H1 (cell line): Measurements from ENCODE around the gene SIRT7. TPM values are rescaled to one million over a fixed set of nuclear protein-coding genes. Genes with fewer than 3 reads are reported as not detected.

Source experiments
- CTCF ChIA-PET: fragments of 300-600 bp; sonication (Branson Sonifier 250); formaldehyde crosslinking; loops from one replicate; lab custom pipeline; 2021; ENCODE audit not compliant: partially characterized antibody; lab: Charles Lee
- POLR2A ChIA-PET: fragments of 300-600 bp; sonication (Branson Sonifier 250); formaldehyde crosslinking; loops from one replicate; lab custom pipeline; 2021; ENCODE audit warnings: inconsistent platforms; ENCODE audit not compliant: partially characterized antibody; lab: Charles Lee
- DNase-seq, 2 experiments: peaks; one replicate each; pipeline versions ENCODE4 v3.0.0 to v3.0.0-alpha.2; 2010 to 2022; ENCODE audit warnings: low spot score in 2 of 2, low read depth in 1 of 2, mixed read lengths in 1 of 2
- FAIRE-seq: peaks from 2 replicates; lab custom pipeline; 2011; peaks lifted over from hg19 to GRCh38; lab: Jason Lieb, UNC
- H2AFZ ChIP-seq: 2 replicates; pipeline ENCODE4 v1.8.1; 2012; ENCODE audit warnings: low read length, inconsistent platforms
- H2AK5ac ChIP-seq: 2 replicates; pipeline ENCODE4 v1.6.1; 2013; ENCODE audit warnings: low read depth, low read length
- H2BK120ac ChIP-seq: replicated peaks from 2 replicates; pipeline ENCODE3; 2013; ENCODE audit warnings: low read depth, low read length, inconsistent platforms
- H2BK12ac ChIP-seq: 2 replicates; pipeline ENCODE4 v1.6.1; 2013; ENCODE audit warnings: low read depth, low read length
- H2BK15ac ChIP-seq: 2 replicates; pipeline ENCODE4 v1.6.1; 2013; ENCODE audit warnings: low read length
- H2BK20ac ChIP-seq: 2 replicates; pipeline ENCODE4 v1.6.1; 2013; ENCODE audit warnings: low read length
- H2BK5ac ChIP-seq: 2 replicates; pipeline ENCODE4 v1.6.1; 2013; ENCODE audit warnings: low read depth, low read length
- H3K14ac ChIP-seq: 2 replicates; pipeline ENCODE4 v1.6.1; 2013; ENCODE audit warnings: inconsistent platforms; ENCODE audit not compliant: insufficient read length
- H3K18ac ChIP-seq: 2 replicates; pipeline ENCODE4 v1.6.1; 2013; ENCODE audit warnings: low read length; ENCODE audit errors: extremely low read depth
- H3K23ac ChIP-seq: 2 replicates; pipeline ENCODE4 v1.6.1; 2013; ENCODE audit warnings: inconsistent platforms; ENCODE audit not compliant: insufficient read length
- H3K23me2 ChIP-seq: 2 replicates; pipeline ENCODE4 v1.6.1; 2013; ENCODE audit warnings: low read depth, low read length
- H3K27ac ChIP-seq: 2 replicates; pipeline ENCODE4 v1.6.1; 2011; ENCODE audit warnings: low read depth, low read length, inconsistent platforms
- H3K27me3 ChIP-seq, 4 experiments: replicated peaks in 1 of 4; 1 replicate in 1 of 4; 2 replicates in 3 of 4; pipeline versions ENCODE4 v1.6.1 to v1.8.1; 2011 to 2013; ENCODE audit warnings: low read length in 3 of 4, mild to moderate bottlenecking in 3 of 4, inconsistent platforms in 2 of 4, mixed read lengths in 2 of 4, moderate library complexity in 1 of 4; ENCODE audit not compliant: control insufficient read depth in 3 of 4, insufficient read depth in 3 of 4; ENCODE audit errors: extremely low read depth in 1 of 4
- H3K36me3 ChIP-seq, 4 experiments: 2 replicates each; pipeline versions ENCODE4 v1.6.1 to v1.8.1; 2011 to 2013; ENCODE audit warnings: mild to moderate bottlenecking in 4 of 4, low read length in 3 of 4, moderate library complexity in 2 of 4, control low read depth in 1 of 4, inconsistent platforms in 1 of 4; ENCODE audit not compliant: insufficient read depth in 4 of 4, control insufficient read depth in 2 of 4
- H3K4ac ChIP-seq: replicated peaks from 2 replicates; pipeline ENCODE3; 2013; ENCODE audit warnings: low read length, low read depth, mixed read lengths, inconsistent platforms; ENCODE audit not compliant: insufficient read length
- H3K4me1 ChIP-seq, 4 experiments: replicated peaks in 1 of 4; 1 replicate in 1 of 4; 2 replicates in 3 of 4; pipeline versions ENCODE4 v1.6.1 to v1.8.1; 2011 to 2013; ENCODE audit warnings: low read length in 3 of 4, inconsistent platforms in 2 of 4, mixed read lengths in 1 of 4; ENCODE audit not compliant: insufficient read depth in 4 of 4, control insufficient read depth in 3 of 4
- H3K4me2 ChIP-seq, 2 experiments: 2 replicates each; pipeline versions ENCODE4 v1.6.1 to v1.8.1; 2011 to 2013; ENCODE audit warnings: low read depth in 2 of 2, low read length in 2 of 2, control low read depth in 1 of 2, inconsistent platforms in 1 of 2, mild to moderate bottlenecking in 1 of 2; ENCODE audit not compliant: insufficient read depth in 1 of 2
- H3K4me3 ChIP-seq, 4 experiments: fragments of 200-600, 300-600 bp in 1 of 4; sonication (generic), shearing (Covaris generic), sonication (Bioruptor Twin) in 1 of 4; 2 replicates each; pipeline versions ENCODE4 v1.5.1 to v1.8.1; 2011 to 2016; ENCODE audit warnings: low read length in 4 of 4, low read depth in 3 of 4, control low read depth in 2 of 4, inconsistent platforms in 2 of 4, mild to moderate bottlenecking in 2 of 4, mixed read lengths in 1 of 4, moderate library complexity in 1 of 4; ENCODE audit not compliant: insufficient read depth in 2 of 4; ENCODE audit errors: extremely low read depth in 1 of 4
- H3K56ac ChIP-seq: replicated peaks from 2 replicates; pipeline ENCODE3; 2013; ENCODE audit warnings: low read depth, mild to moderate bottlenecking, mixed read lengths, low read length, inconsistent platforms; ENCODE audit not compliant: insufficient read length
- H3K79me1 ChIP-seq: 2 replicates; pipeline ENCODE4 v1.6.1; 2013; ENCODE audit warnings: low read depth, low read length, control low read depth
- H3K79me2 ChIP-seq, 2 experiments: 2 replicates each; pipeline versions ENCODE4 v1.6.1 to v1.8.1; 2012 to 2013; ENCODE audit warnings: low read length in 2 of 2, mild to moderate bottlenecking in 2 of 2, inconsistent platforms in 1 of 2; ENCODE audit not compliant: insufficient read depth in 2 of 2, control insufficient read depth in 1 of 2
- H3K9ac ChIP-seq, 4 experiments: replicated peaks in 1 of 4; 1 replicate in 1 of 4; 2 replicates in 3 of 4; pipeline versions ENCODE4 v1.6.1 to v1.8.1; 2011 to 2013; ENCODE audit warnings: low read depth in 3 of 4, low read length in 3 of 4, control low read depth in 2 of 4, mild to moderate bottlenecking in 2 of 4, moderate library complexity in 2 of 4, inconsistent platforms in 1 of 4; ENCODE audit errors: extremely low read depth in 1 of 4
- H3K9me3 ChIP-seq, 2 experiments: 2 replicates each; pipeline versions ENCODE4 v1.6.1 to v1.8.1; 2012 to 2013; ENCODE audit warnings: mild to moderate bottlenecking in 2 of 2, moderate library complexity in 2 of 2, control low read depth in 1 of 2, inconsistent platforms in 1 of 2, low read depth in 1 of 2, low read length in 1 of 2, mixed read lengths in 1 of 2; ENCODE audit not compliant: insufficient read depth in 2 of 2
- H4K20me1 ChIP-seq, 2 experiments: replicated peaks in 1 of 2; 2 replicates each; pipeline versions ENCODE3 to v1.8.1; 2011 to 2013; ENCODE audit warnings: inconsistent platforms in 2 of 2, low read length in 2 of 2, mild to moderate bottlenecking in 1 of 2; ENCODE audit not compliant: insufficient read depth in 2 of 2, control insufficient read depth in 1 of 2
- H4K5ac ChIP-seq: 2 replicates; pipeline ENCODE4 v1.6.1; 2013; ENCODE audit warnings: low read length, low read depth, mixed read lengths, inconsistent platforms; ENCODE audit not compliant: insufficient read length
- H4K8ac ChIP-seq: 2 replicates; pipeline ENCODE4 v1.8.0; 2013; ENCODE audit warnings: mild to moderate bottlenecking, moderate library complexity, low read length, inconsistent platforms; ENCODE audit not compliant: insufficient read depth; ENCODE audit errors: extremely low read depth
- H4K91ac ChIP-seq: replicated peaks from 2 replicates; pipeline ENCODE3; 2013; ENCODE audit warnings: low read length, mixed read lengths, inconsistent platforms; ENCODE audit not compliant: insufficient read length
- ASH2L ChIP-seq: fragments of 200-600, 300-600 bp; sonication (generic); IDR thresholded peaks from one replicate; pipeline ENCODE4 v1.7.1; 2017; ENCODE audit warnings: low read length
- EZH2 ChIP-seq: fragments of 200-600 bp; sonication (generic); IDR thresholded peaks from 2 replicates; pipeline ENCODE4 v1.7.1; 2012; ENCODE audit warnings: low read depth, mild to moderate bottlenecking, moderate library complexity, low read length, inconsistent platforms; ENCODE audit not compliant: severe bottlenecking
- HDAC2 ChIP-seq, 2 experiments: fragments of 300-600 bp in 1 of 2; sonication (generic) in 1 of 2; IDR thresholded peaks; 2 replicates each; pipeline ENCODE4 v1.6.1; 2011 to 2012; ENCODE audit warnings: low read depth in 2 of 2, low read length in 2 of 2, mild to moderate bottlenecking in 2 of 2, moderate library complexity in 2 of 2, borderline replicate concordance in 1 of 2, inconsistent platforms in 1 of 2
- RAD21 ChIP-seq, 2 experiments: IDR thresholded peaks in 1 of 2; conservative IDR thresholded peaks in 1 of 2; 2 replicates each; pipeline ENCODE4 v1.6.1; 2011; ENCODE audit warnings: low read depth in 2 of 2, low read length in 2 of 2, improper control_type of control experiment in 1 of 2, inconsistent platforms in 1 of 2, mild to moderate bottlenecking in 1 of 2, moderate library complexity in 1 of 2
- RFX5 ChIP-seq: IDR thresholded peaks from 2 replicates; pipeline ENCODE4 v1.6.1; 2011; ENCODE audit warnings: low read depth, low read length, improper control_type of control experiment, borderline replicate concordance
- WGBS, 2 experiments: shearing (Covaris generic) in 1 of 2; methylation state at CpG; one replicate each; pipeline versions ENCODE4 v1.1.6 to v1.1.7; 2013 to 2015; ENCODE audit warnings: low lambda C conversion rate in 2 of 2, mixed read lengths in 2 of 2, inconsistent platforms in 1 of 2, low coverage in 1 of 2, missing lambda C conversion rate in 1 of 2; ENCODE audit not compliant: insufficient replicate concordance in 2 of 2, insufficient coverage in 1 of 2, insufficient read length in 1 of 2; ENCODE audit errors: extremely low coverage in 1 of 2, missing lambda C conversion rate in 1 of 2; 5-methylcytosine and 5-hydroxymethylcytosine counted together
- polyA plus RNA-seq, 7 experiments: library from polyadenylated mRNA; depleted of rRNA in 3 of 7; stranded (reverse) in 5 of 7; unstranded in 2 of 7; fragments of >200 nt in 5 of 7; fragments of 200-250 nt in 2 of 7; gene quantifications; 1 replicate in 5 of 7; 2 replicates in 1 of 7; 4 replicates in 1 of 7; pipeline versions ENCODE4 v1.2.1 to v1.2.3, GENCODE V29; 2011 to 2013; ENCODE audit warnings: missing spikeins in 2 of 7, mixed read lengths in 2 of 7
- total RNA-seq: library from RNA; stranded (reverse); fragmentation: NEBNext Ultra II Directional; extraction: Animal tissue kit (Norgen Biotek cat#: 25700); gene quantifications from 2 replicates; pipeline ENCODE4 v1.2.1, GENCODE V29; 2021
- TF ChIP-seq, protein P1 (sequence below), 3 experiments: IDR thresholded peaks; 1 replicate in 2 of 3; 2 replicates in 1 of 3; pipeline versions ENCODE4 v1.5.1 to v1.6.1; 2011; ENCODE audit warnings: low read length in 3 of 3, mild to moderate bottlenecking in 3 of 3, inconsistent platforms in 2 of 3, low read depth in 1 of 3, moderate library complexity in 1 of 3; ENCODE audit not compliant: insufficient read depth in 1 of 3; ENCODE audit errors: control extremely low read depth in 1 of 3

The SIRT7 gene
- total and polyA plus RNA-seq, 2 of the 8 experiments (the other 6 are each of a cell fraction or from before 2014, with no cell fraction given) = 5.8 to 16.6 TPM

DNA sequence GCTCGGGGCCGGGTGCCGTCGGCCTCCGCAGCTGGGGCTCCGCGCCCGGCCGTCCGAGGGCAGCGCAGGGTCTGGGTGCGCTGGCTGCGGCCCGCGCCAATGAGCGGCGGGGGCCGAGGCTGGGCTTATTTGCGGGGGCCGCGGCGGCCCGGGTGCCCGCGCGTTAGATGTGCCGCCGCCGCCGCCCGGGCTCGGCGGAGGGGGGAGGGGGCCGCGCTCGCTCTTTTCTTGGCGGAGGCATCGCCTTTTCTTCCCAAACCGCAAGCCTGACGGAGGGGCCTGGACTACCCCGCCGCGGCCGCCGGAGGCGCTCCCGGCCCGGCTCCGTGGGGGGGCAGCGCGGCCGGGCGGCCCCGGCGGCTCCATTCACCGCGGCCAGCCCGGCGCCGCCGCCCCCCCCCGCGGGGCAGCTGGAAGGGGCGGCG, 43.1 kb upstream of the SIRT7 start, which contains the start of gene NOTUM:
Gene NOTUM, minus strand, starts transcription at position 101 of the 425 bp plus-strand sequence. CDS start 278 bp downstream, outside the sequence.
- Histone ChIP-seq H3K14ac (no peak within 1 kb of the TSS), H2BK20ac (no peak within 1 kb of the TSS), H2AFZ (no peak within 1 kb of the TSS), H3K36me3 (peaks cover 0 to 13% (median 0%) of the 10 kb centered on the region in 4 experiments; a peak in 1 of 8 replicates), H3K23me2 (peaks cover 4% of the 10 kb centered on the region; the same call in 1 of the 2 replicates), H4K8ac (peak within 1 kb of the TSS; percentile 80; the same call in 1 of the 2 replicates), H3K18ac (no peak within 1 kb of the TSS; the same call in 1 of the 2 replicates), H3K79me1 (no peaks in the 10 kb centered on the region), H2BK120ac (no peak within 1 kb of the TSS), H3K4me2 (peak within 1 kb of the TSS; percentile 31 to 76), H3K27me3 (peaks cover 46 to 85% (median 68%) of the 10 kb centered on the region in 4 experiments), H3K23ac (no peak within 1 kb of the TSS), H4K91ac (no peak within 1 kb of the TSS), H2BK12ac (no peak within 1 kb of the TSS; the same call in 1 of the 2 replicates), H3K4me3 (peak within 1 kb of the TSS in 3 of 4 experiments; percentile 10 to 53 (median 14); a peak in 5 of 8 replicates), H2BK15ac (no peak within 1 kb of the TSS; the same call in 1 of the 2 replicates), H3K4me1 (peaks cover 0 to 6% (median 1%) of the 10 kb centered on the region in 4 experiments; a peak in 4 of 7 replicates), H2AK5ac (no peak within 1 kb of the TSS), H4K20me1 (peaks cover 2 to 3% of the 10 kb centered on the region in 2 experiments), H3K27ac (no peak within 1 kb of the TSS), H2BK5ac (no peak within 1 kb of the TSS), H3K9ac (no peak within 1 kb of the TSS), H3K9me3 (no peaks in the 10 kb centered on the region), H3K56ac (no peak within 1 kb of the TSS), H4K5ac (no peak within 1 kb of the TSS), H3K4ac (no peak within 1 kb of the TSS), H3K79me2 (no peaks in the 10 kb centered on the region)
- DNase-seq (peak in 1 of 2 experiments; percentile 70), FAIRE-seq (no peak)
- CTCF ChIA-PET = interaction anchor here (0.6 to 5.1 kb wide), 9 partner anchors 10 to 74 kb away, joined by 3 to 22 read pairs (median 5); partner anchors contain the start of gene ASPSCR1
- TF ChIP-seq RFX5 (no peak), RAD21 (IDR thresholded peaks at IDR 0.05 in 1 of 2, conservative IDR thresholded peaks at IDR 0.05 in 1 of 2; ENCODE audit: low read depth in 2 of 2, low read length in 2 of 2) (peak in 1 of 2 experiments; percentile 29; a peak in 2 of 4 replicates), ASH2L (no peak), HDAC2 (IDR thresholded peaks at IDR 0.05; ENCODE audit: borderline replicate concordance in 1 of 2, low read depth in 2 of 2, low read length in 2 of 2) (no peak), EZH2 (no peak)
- TF ChIP-seq, protein P1, sequence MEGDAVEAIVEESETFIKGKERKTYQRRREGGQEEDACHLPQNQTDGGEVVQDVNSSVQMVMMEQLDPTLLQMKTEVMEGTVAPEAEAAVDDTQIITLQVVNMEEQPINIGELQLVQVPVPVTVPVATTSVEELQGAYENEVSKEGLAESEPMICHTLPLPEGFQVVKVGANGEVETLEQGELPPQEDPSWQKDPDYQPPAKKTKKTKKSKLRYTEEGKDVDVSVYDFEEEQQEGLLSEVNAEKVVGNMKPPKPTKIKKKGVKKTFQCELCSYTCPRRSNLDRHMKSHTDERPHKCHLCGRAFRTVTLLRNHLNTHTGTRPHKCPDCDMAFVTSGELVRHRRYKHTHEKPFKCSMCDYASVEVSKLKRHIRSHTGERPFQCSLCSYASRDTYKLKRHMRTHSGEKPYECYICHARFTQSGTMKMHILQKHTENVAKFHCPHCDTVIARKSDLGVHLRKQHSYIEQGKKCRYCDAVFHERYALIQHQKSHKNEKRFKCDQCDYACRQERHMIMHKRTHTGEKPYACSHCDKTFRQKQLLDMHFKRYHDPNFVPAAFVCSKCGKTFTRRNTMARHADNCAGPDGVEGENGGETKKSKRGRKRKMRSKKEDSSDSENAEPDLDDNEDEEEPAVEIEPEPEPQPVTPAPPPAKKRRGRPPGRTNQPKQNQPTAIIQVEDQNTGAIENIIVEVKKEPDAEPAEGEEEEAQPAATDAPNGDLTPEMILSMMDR (IDR thresholded peaks at IDR 0.05; ENCODE audit: control extremely low read depth in 1 of 3, insufficient read depth in 1 of 3, low read depth in 1 of 3, low read length in 3 of 3) = peak; percentile 14 to 55 (median 46)
- POLR2A ChIA-PET = interaction anchor here (1.3 to 3.0 kb wide), 3 partner anchors 24 to 59 kb away, joined by 3 to 14 read pairs (median 10); partner anchors contain the start of gene PYCR1
- WGBS, 2 experiments = 0% methylated on average over 4 of the region's 65 CpGs; no CpG with 5 or more reads in 1 of the 2 experiments
